ENCODE data around the gene PIGZ. TPM values are rescaled to one million over a fixed set of nuclear protein-coding genes. Genes with fewer than 3 reads are reported as not detected.
A peak's percentile ranks its signal among the peaks of the same experiment; 100 is the strongest.

PIGZ gene
- total RNA-seq, 1 experiment from 2014 or later = 5.1 TPM

DNA sequence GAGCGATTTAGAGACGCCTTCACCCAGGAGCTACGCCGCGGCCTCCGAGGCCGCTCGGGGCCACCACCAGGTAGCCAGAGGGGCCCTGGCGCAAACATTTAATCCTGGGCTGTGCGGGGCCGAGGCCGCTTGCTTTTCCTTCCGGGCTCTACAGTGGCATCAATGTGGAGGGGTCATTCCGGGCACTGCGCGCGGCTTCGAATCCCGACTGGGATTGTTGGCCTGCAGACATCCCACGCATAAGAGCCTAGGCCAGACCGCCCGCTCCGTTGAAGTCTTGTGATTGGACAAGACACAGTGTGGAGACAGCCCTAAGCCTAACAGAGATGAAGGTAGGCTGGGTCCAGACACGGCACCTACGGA, 25.7 kb downstream of the PIGZ start:
- TSS peak; percentile 85 for BruUV-seq (replicated peaks)
- Mint-ChIP-seq H3K4me3 (ENCODE audit: unreplicated experiment) (peak overlapping the region; percentile 90), H3K36me3 (ENCODE audit: insufficient read depth, unreplicated experiment) (peaks cover 70% of the 10 kb centered on the region), H3K27me3 (ENCODE audit: insufficient read depth, unreplicated experiment) (peaks cover 3% of the 10 kb centered on the region), H3K9me3 (ENCODE audit: unreplicated experiment) (no peaks in the 10 kb centered on the region), H3K4me1 (ENCODE audit: low read depth, unreplicated experiment) (no peaks in the 10 kb centered on the region), H3K27ac (ENCODE audit: unreplicated experiment) (peak overlapping the region; percentile 92)
- POLR2A ChIA-PET = interaction anchor here (0.5 to 2.0 kb wide), 6 partner anchors 11 to 840 kb away, joined by 3 to 12 read pairs (median 3); partner anchors contain the start of gene SENP5
- Histone ChIP-seq H3K36me3 (ENCODE audit: control insufficient read depth, insufficient read depth, low read length) (no peaks in the 10 kb centered on the region), H3K9me3 (no peaks in the 10 kb centered on the region), H3K27me3 (replicated peaks; ENCODE audit: control insufficient read depth, insufficient read depth, low read length) (no peaks in the 10 kb centered on the region), H3K4me1 (peaks cover 18% of the 10 kb centered on the region; the same call in 1 of the 2 replicates), H3K4me3 (ENCODE audit: low read depth, low read length) (peak overlapping the region; percentile 82)
- CTCF ChIA-PET = interaction anchor here (0.6 to 1.6 kb wide), 4 partner anchors 27 to 235 kb away, joined by 4 to 11 read pairs (median 6); partner anchors contain the start of gene SENP5
- TF ChIP-seq, protein P1, sequence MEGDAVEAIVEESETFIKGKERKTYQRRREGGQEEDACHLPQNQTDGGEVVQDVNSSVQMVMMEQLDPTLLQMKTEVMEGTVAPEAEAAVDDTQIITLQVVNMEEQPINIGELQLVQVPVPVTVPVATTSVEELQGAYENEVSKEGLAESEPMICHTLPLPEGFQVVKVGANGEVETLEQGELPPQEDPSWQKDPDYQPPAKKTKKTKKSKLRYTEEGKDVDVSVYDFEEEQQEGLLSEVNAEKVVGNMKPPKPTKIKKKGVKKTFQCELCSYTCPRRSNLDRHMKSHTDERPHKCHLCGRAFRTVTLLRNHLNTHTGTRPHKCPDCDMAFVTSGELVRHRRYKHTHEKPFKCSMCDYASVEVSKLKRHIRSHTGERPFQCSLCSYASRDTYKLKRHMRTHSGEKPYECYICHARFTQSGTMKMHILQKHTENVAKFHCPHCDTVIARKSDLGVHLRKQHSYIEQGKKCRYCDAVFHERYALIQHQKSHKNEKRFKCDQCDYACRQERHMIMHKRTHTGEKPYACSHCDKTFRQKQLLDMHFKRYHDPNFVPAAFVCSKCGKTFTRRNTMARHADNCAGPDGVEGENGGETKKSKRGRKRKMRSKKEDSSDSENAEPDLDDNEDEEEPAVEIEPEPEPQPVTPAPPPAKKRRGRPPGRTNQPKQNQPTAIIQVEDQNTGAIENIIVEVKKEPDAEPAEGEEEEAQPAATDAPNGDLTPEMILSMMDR (IDR thresholded peaks at IDR 0.05; ENCODE audit: insufficient read depth in 1 of 2, low read depth in 1 of 2, low read length in 1 of 2, severe bottlenecking in 1 of 2, unreplicated experiment in 1 of 2) = no peak
- DNase-seq = peak in 1 of 2 experiments; percentile 23
- intact Hi-C loops (cut with micrococcal nuclease; ENCODE audit: unreplicated experiment) = loop anchor here (2.0 to 5.0 kb wide), 4 partner anchors 20 to 150 kb away; partner anchors contain the start of gene SENP5

DNA sequence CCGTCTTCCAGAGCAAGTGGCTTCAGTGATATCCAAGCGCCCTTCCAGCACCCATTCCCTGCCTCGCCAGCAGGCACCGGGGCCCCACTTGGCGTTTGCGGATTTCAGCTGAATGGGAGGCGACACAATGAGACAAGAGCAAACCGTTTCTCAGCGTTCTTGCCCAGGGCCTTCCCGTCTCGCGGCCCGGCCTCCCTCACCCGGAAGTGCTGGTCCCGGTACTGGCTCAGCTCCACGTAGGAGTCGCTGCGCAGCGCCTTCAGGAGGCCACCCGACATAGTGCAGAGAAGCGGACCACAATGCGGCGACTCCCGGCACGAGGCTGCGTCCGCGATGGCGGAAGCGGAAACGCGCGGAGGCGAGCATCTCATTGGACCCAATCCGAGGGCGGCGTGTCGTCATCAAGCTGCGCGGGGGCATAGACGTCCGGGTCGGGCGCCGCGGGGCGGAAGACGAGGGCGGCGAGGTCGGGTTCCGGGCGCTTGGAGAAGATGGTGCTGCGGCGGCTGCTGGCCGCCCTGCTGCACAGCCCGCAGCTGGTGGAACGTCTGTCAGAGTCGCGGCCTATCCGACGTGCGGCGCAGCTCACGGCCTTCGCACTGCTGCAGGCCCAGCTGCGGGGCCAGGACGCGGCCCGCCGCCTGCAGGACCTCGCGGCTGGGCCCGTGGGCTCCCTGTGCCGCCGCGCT, 26.3 kb downstream of the PIGZ start, which contains the start of gene NCBP2:
TSS of gene NCBP2 (minus strand) at position 303 of the 689 bp plus-strand sequence. CDS start at position 278, 25 bp downstream.
- no peaks in the 10 kb centered on the region for H3K4me1 Mint-ChIP-seq (ENCODE audit: low read depth, unreplicated experiment)
- peaks cover 3% of the 10 kb centered on the region for H3K27me3 Mint-ChIP-seq (ENCODE audit: insufficient read depth, unreplicated experiment)
- BruUV-seq (replicated peaks) = no TSS peak
- POLR2A ChIA-PET = interaction anchor here (0.5 to 2.0 kb wide), 8 partner anchors 12 to 841 kb away, joined by 3 to 12 read pairs (median 3); partner anchors contain the start of gene SENP5
- peak within 1 kb of the TSS; percentile 90 for H3K4me3 Mint-ChIP-seq (ENCODE audit: unreplicated experiment)
- TF ChIP-seq, protein P1 (IDR thresholded peaks at IDR 0.05; ENCODE audit: insufficient read depth in 1 of 2, low read depth in 1 of 2, low read length in 1 of 2, severe bottlenecking in 1 of 2, unreplicated experiment in 1 of 2) = peak; percentile 50 to 78
- Histone ChIP-seq H3K27me3 (replicated peaks; ENCODE audit: control insufficient read depth, insufficient read depth, low read length) (no peaks in the 10 kb centered on the region), H3K4me1 (peaks cover 18% of the 10 kb centered on the region; the same call in 1 of the 2 replicates), H3K9me3 (no peaks in the 10 kb centered on the region), H3K36me3 (ENCODE audit: control insufficient read depth, insufficient read depth, low read length) (peaks cover 2% of the 10 kb centered on the region; the same call in 1 of the 2 replicates), H3K4me3 (ENCODE audit: low read depth, low read length) (peak within 1 kb of the TSS; percentile 82)
- H3K36me3 Mint-ChIP-seq (ENCODE audit: insufficient read depth, unreplicated experiment) = peaks cover 70% of the 10 kb centered on the region
- no peaks in the 10 kb centered on the region for H3K9me3 Mint-ChIP-seq (ENCODE audit: unreplicated experiment)
- CTCF ChIA-PET = interaction anchor here (0.6 to 1.6 kb wide), 6 partner anchors 27 to 333 kb away, joined by 3 to 11 read pairs (median 4); partner anchors contain the start of gene SENP5
- peak; percentile 99 for DNase-seq
- intact Hi-C loops (cut with micrococcal nuclease; ENCODE audit: unreplicated experiment) = loop anchor here (2.0 to 5.0 kb wide), 4 partner anchors 20 to 150 kb away; partner anchors contain the start of gene SENP5
- H3K27ac Mint-ChIP-seq (ENCODE audit: unreplicated experiment) = peak within 1 kb of the TSS; percentile 92

DNA sequence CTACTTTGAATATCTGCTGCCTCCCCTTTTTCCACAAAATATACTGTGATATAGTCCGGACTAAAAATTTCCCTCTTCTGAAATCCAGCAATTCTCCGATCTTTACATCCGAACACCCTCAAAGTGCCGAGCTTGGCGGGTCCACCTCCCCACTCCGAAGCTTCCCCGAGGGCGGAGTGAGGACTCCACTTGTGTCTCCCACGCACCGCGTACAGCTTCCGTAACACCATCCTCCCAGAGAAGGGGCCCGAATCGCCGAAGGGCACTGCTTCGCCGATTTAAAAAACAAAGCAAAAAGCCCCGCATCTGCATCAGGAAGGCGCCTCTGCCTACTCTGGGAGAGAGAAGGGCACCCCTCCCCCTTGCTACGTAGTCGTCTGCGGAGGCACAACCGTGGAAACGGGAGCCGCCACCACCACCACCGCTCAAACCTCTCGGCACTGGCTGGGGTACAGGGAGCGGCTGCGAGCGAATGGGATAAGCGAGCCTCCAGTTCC, 26.9 kb downstream of the PIGZ start:
- no peaks in the 10 kb centered on the region for H3K27me3 ChIP-seq (replicated peaks; ENCODE audit: control insufficient read depth, insufficient read depth, low read length)
- Mint-ChIP-seq H3K36me3 (ENCODE audit: insufficient read depth, unreplicated experiment) (peaks cover 74% of the 10 kb centered on the region), H3K27ac (ENCODE audit: unreplicated experiment) (peak overlapping the region; percentile 92), H3K4me3 (ENCODE audit: unreplicated experiment) (peak overlapping the region; percentile 90), H3K9me3 (ENCODE audit: unreplicated experiment) (no peaks in the 10 kb centered on the region), H3K27me3 (ENCODE audit: insufficient read depth, unreplicated experiment) (peaks cover 3% of the 10 kb centered on the region), H3K4me1 (ENCODE audit: low read depth, unreplicated experiment) (no peaks in the 10 kb centered on the region)
- ChIA-PET CTCF (interaction anchor here (0.6 to 1.6 kb wide), 5 partner anchors 28 to 332 kb away, joined by 3 to 11 read pairs (median 4); partner anchors contain the start of gene SENP5), POLR2A (interaction anchor here (0.6 to 2.0 kb wide), 7 partner anchors 28 to 152 kb away, joined by 3 to 12 read pairs (median 3); partner anchors contain the start of gene SENP5)
- H3K9me3 ChIP-seq = no peaks in the 10 kb centered on the region
- intact Hi-C loops (cut with micrococcal nuclease; ENCODE audit: unreplicated experiment) = loop anchor here (1.0 to 5.0 kb wide), 5 partner anchors 21 to 332 kb away; partner anchors contain the start of gene SENP5
- peaks cover 18% of the 10 kb centered on the region; the same call in 1 of the 2 replicates for H3K4me1 ChIP-seq
- TSS peak; percentile 76 for BruUV-seq (replicated peaks)
- TF ChIP-seq, protein P1 (IDR thresholded peaks at IDR 0.05; ENCODE audit: insufficient read depth in 1 of 2, low read depth in 1 of 2, low read length in 1 of 2, severe bottlenecking in 1 of 2, unreplicated experiment in 1 of 2) = no peak
- peaks cover 3% of the 10 kb centered on the region for H3K36me3 ChIP-seq (ENCODE audit: control insufficient read depth, insufficient read depth, low read length)
- peak in 1 of 2 experiments; percentile 67 for DNase-seq
- H3K4me3 ChIP-seq (ENCODE audit: low read depth, low read length) = peak overlapping the region; percentile 82
